SW480 (cell line): ENCODE measurements around the gene DAGLB.

ENCODE experiments used
- DNase-seq: peaks from one replicate; pipeline ENCODE4 v3.0.0-alpha.2; 2016; ENCODE audit warnings: low spot score

Gene DAGLB

DNA sequence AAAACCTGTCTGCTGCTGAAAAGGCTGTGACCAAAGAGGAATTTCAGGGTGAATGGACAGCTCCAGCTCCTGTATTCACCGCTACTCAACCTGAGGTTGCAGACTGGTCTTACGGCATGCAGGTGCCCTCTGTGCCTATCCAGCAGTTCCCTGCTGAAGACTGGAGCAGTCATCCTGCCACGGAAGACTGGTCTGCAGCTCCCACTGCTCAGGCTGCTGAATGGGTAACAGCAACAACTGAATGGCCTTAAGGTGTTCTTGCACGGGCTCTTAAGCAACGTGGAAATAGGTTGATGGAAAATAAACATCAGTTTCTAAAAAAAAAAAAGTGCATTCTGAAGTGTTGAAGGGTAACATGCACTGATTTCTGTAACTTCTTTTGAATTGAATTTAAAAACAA, 82.3 kb downstream of the DAGLB start:
- DNase-seq, result no peak

DNA sequence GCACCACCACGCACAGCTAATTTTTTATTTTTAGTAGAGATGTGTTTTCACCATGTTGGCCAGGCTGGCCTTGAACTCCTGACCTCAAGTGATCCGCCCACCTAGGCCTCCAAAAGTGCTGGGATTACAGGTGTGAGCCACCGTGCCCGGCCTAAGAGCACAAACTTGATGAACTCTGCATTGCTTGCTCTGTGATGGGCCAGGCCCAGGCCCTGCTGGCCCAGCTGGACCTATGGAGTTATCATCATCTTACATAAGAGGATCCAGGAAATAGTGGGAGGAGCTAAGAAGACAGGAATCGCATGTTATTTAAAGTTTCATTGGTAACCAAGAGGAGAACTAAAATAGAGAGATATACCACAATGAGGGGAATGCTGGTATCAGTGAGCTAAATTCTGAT, 86.9 kb downstream of the DAGLB start:
- DNase-seq, result no peak

DNA sequence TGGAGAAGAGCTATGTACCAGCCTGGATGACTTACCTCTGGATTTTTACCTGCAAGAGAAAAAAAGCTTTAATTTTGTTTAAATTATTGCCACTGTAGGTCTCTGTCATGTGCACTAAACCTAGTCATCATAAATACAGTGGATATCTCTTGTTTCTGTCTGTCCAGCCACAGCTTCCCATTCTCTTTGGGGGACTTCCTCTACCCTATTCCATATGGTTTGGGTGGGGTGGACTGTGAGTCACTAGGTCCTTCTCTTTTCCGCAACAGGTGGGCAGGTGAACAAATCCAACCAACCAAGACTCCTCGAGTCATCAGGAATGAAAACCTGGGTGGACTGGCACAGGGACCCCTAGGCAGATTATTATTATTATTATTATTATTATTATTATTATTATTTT, 88.0 kb downstream of the DAGLB start:
- DNase-seq, result no peak
